WTC11 (cell line): Measurements from ENCODE around the gene FLT3LG. TPM values are rescaled to one million over a fixed set of nuclear protein-coding genes. Genes with fewer than 3 reads are reported as not detected.

Experiments
- AR ChIP-seq: fragments of 250-450 bp; sonication (Bioruptor Pico); IDR thresholded peaks from 2 replicates; pipeline ENCODE4 v1.9.0; 2021; ENCODE audit warnings: mild to moderate bottlenecking
- ATF6 ChIP-seq: sonication (generic); formaldehyde crosslinking; IDR thresholded peaks from 2 replicates; pipeline ENCODE4 v1.8.1; 2023; ENCODE audit warnings: mild to moderate bottlenecking, missing genetic modification reagents
- CREM ChIP-seq: sonication (generic); formaldehyde crosslinking; IDR thresholded peaks from 2 replicates; pipeline ENCODE4 v1.8.1; 2022; ENCODE audit warnings: mild to moderate bottlenecking, missing genetic modification reagents, moderate library complexity
- CTCF ChIP-seq: fragments of 200-600 bp; IDR thresholded peaks from 2 replicates; pipeline ENCODE4 v1.8.0; 2022; ENCODE audit warnings: antibody characterized with exemption
- ELF4 ChIP-seq: sonication (generic); formaldehyde crosslinking; IDR thresholded peaks from 2 replicates; pipeline ENCODE4 v1.8.1; 2022; ENCODE audit warnings: low read depth, mild to moderate bottlenecking, moderate library complexity, missing genetic modification reagents
- ESRRA ChIP-seq: sonication (generic); formaldehyde crosslinking; IDR thresholded peaks from 2 replicates; pipeline ENCODE4 v1.8.1; 2022; ENCODE audit warnings: mild to moderate bottlenecking, missing genetic modification reagents, borderline replicate concordance
- FOXJ3 ChIP-seq: sonication (generic); formaldehyde crosslinking; IDR thresholded peaks from 2 replicates; pipeline ENCODE4 v1.9.0; 2021; ENCODE audit warnings: missing genetic modification reagents, mild to moderate bottlenecking, borderline replicate concordance
- FOXK1 ChIP-seq: sonication (generic); formaldehyde crosslinking; IDR thresholded peaks from 2 replicates; pipeline ENCODE4 v1.8.0; 2022; ENCODE audit warnings: mild to moderate bottlenecking, moderate library complexity, missing genetic modification reagents
- GABPB1 ChIP-seq: sonication (generic); formaldehyde crosslinking; IDR thresholded peaks from 2 replicates; pipeline ENCODE4 v1.8.1; 2023; ENCODE audit warnings: mild to moderate bottlenecking, missing genetic modification reagents
- GRHL2 ChIP-seq: fragments of 250-450 bp; sonication (Bioruptor Pico); IDR thresholded peaks from 2 replicates; pipeline ENCODE4 v1.8.0; 2022; ENCODE audit warnings: mild to moderate bottlenecking, moderate library complexity; ENCODE audit not compliant: insufficient replicate concordance, severe bottlenecking
- IRF1 ChIP-seq: sonication (generic); formaldehyde crosslinking; IDR thresholded peaks from 2 replicates; pipeline ENCODE4 v1.8.0; 2023; ENCODE audit warnings: missing genetic modification reagents
- IRF2 ChIP-seq: sonication (generic); formaldehyde crosslinking; IDR thresholded peaks from 2 replicates; pipeline ENCODE4 v1.8.0; 2022; ENCODE audit warnings: low read depth, missing genetic modification reagents, borderline replicate concordance
- MAX ChIP-seq: sonication (generic); formaldehyde crosslinking; IDR thresholded peaks from 2 replicates; pipeline ENCODE4 v1.8.0; 2022; ENCODE audit warnings: mild to moderate bottlenecking, missing genetic modification reagents
- MLX ChIP-seq: sonication (generic); formaldehyde crosslinking; IDR thresholded peaks from 2 replicates; pipeline ENCODE4 v1.8.1; 2023; ENCODE audit warnings: mild to moderate bottlenecking, missing genetic modification reagents, moderate library complexity
- MYBL2 ChIP-seq: sonication (generic); formaldehyde crosslinking; IDR thresholded peaks from 2 replicates; pipeline ENCODE4 v1.8.1; 2023; ENCODE audit warnings: mild to moderate bottlenecking, moderate library complexity, missing genetic modification reagents
- NR1H2 ChIP-seq: sonication (generic); formaldehyde crosslinking; IDR thresholded peaks from 2 replicates; pipeline ENCODE4 v1.9.0; 2021; ENCODE audit warnings: mild to moderate bottlenecking, moderate library complexity, missing genetic modification reagents
- PRRX2 ChIP-seq: fragments of 250-450 bp; sonication (Bioruptor Pico); IDR thresholded peaks from 2 replicates; pipeline ENCODE4 v1.8.0; 2021; ENCODE audit warnings: mild to moderate bottlenecking
- TEAD1 ChIP-seq: sonication (generic); formaldehyde crosslinking; IDR thresholded peaks from 2 replicates; pipeline ENCODE4 v1.8.0; 2022; ENCODE audit warnings: mild to moderate bottlenecking, missing genetic modification reagents
- TP53 ChIP-seq: sonication (generic); formaldehyde crosslinking; IDR thresholded peaks from 2 replicates; pipeline ENCODE4 v1.8.1; 2023; ENCODE audit warnings: mild to moderate bottlenecking, missing genetic modification reagents
- USF2 ChIP-seq: sonication (generic); formaldehyde crosslinking; IDR thresholded peaks from 2 replicates; pipeline ENCODE4 v1.8.1; 2023; ENCODE audit warnings: mild to moderate bottlenecking, missing genetic modification reagents, moderate library complexity
- ZBTB43 ChIP-seq: sonication (generic); formaldehyde crosslinking; IDR thresholded peaks from 2 replicates; pipeline ENCODE4 v1.8.1; 2023; ENCODE audit warnings: mild to moderate bottlenecking, missing genetic modification reagents
- ZNF219 ChIP-seq: sonication (generic); formaldehyde crosslinking; IDR thresholded peaks from 2 replicates; pipeline ENCODE4 v1.8.0; 2023; ENCODE audit warnings: missing genetic modification reagents, mild to moderate bottlenecking, borderline replicate concordance
- ZNF232 ChIP-seq: sonication (generic); formaldehyde crosslinking; IDR thresholded peaks from 2 replicates; pipeline ENCODE4 v1.8.0; 2022; ENCODE audit warnings: mild to moderate bottlenecking, missing genetic modification reagents
- ZNF281 ChIP-seq: sonication (generic); formaldehyde crosslinking; IDR thresholded peaks from 2 replicates; pipeline ENCODE4 v1.8.0; 2023; ENCODE audit warnings: mild to moderate bottlenecking, missing genetic modification reagents
- ZNF396 ChIP-seq: fragments of 250-450 bp; sonication (Bioruptor Pico); IDR thresholded peaks from 2 replicates; pipeline ENCODE4 v1.8.0; 2021; ENCODE audit warnings: mild to moderate bottlenecking, moderate library complexity, borderline replicate concordance
- ZNF423 ChIP-seq: fragments of 250-450 bp; sonication (Bioruptor Pico); IDR thresholded peaks from 2 replicates; pipeline ENCODE4 v2.1.2; 2022; ENCODE audit warnings: mild to moderate bottlenecking, moderate library complexity
- total RNA-seq: library from RNA; stranded (reverse); gene quantifications from 3 replicates; pipeline ENCODE4 v1.2.3, GENCODE V29; 2021

FLT3LG gene
- total RNA-seq, 1 experiment from 2014 or later = 2.9 TPM

GRCh38 chr19:49427855-49428546 is 46.0 kb upstream of the FLT3LG start (continued):
- TF ChIP-seq ZNF281 (CRISPR knock-in tag) (no peak), MYBL2 (CRISPR knock-in tag) (no peak), AR (CRISPR knock-in tag) (no peak), TP53 (CRISPR knock-in tag) (no peak), USF2 (CRISPR knock-in tag) (peak; percentile 61), ZNF232 (CRISPR knock-in tag) (0 out of 2 replicates have a peak, but pooled peaks have one; percentile 42), GRHL2 (CRISPR knock-in tag) (no peak), ZNF396 (CRISPR knock-in tag) (no peak), IRF1 (CRISPR knock-in tag) (no peak), MLX (CRISPR knock-in tag) (no peak), GABPB1 (no peak), ATF6 (CRISPR knock-in tag) (no peak), ZBTB43 (CRISPR knock-in tag) (no peak), FOXJ3 (CRISPR knock-in tag) (no peak), ZNF219 (no peak), IRF2 (CRISPR knock-in tag) (no peak), CTCF (no peak), TEAD1 (no peak), ELF4 (no peak), PRRX2 (CRISPR knock-in tag) (no peak), ZNF423 (CRISPR knock-in tag) (no peak), CREM (CRISPR knock-in tag) (no peak), NR1H2 (CRISPR knock-in tag) (no peak), FOXK1 (CRISPR knock-in tag) (no peak), MAX (CRISPR knock-in tag) (peak; percentile 75; the same call in 1 of the 2 replicates), ESRRA (CRISPR knock-in tag) (no peak)
